Esophagus muscularis mucosa (tissue), 3 donors: Measurements from ENCODE around the gene YBX2.

Source experiments
- CTCF ChIP-seq, 3 experiments: fragments of 200-600 bp in 2 of 3; fragments of 450-650 bp in 1 of 3; sonication (generic) in 2 of 3; IDR thresholded peaks; one replicate each; pipeline ENCODE4 v1.5.1; 2017 to 2019; ENCODE audit warnings: antibody characterized with exemption in 3 of 3, mild to moderate bottlenecking in 2 of 3, moderate library complexity in 1 of 3
- POLR2AphosphoS5 ChIP-seq, 2 donors: sonication (generic); formaldehyde crosslinking; IDR thresholded peaks; one replicate each; pipeline ENCODE4 v1.6.1; 2017; ENCODE audit warnings: antibody characterized with exemption in 2 of 2

GRCh38 chr17:7340179-7340578, 45.7 kb upstream of the YBX2 start:
- no peak for TF ChIP-seq CTCF (IDR thresholded peaks at IDR 0.05)
- no peak for TF ChIP-seq POLR2AphosphoS5 (IDR thresholded peaks at IDR 0.05)
